Ascending aorta (tissue), 2 donors: ENCODE data around the gene ABCC1. TPM values are rescaled to one million over a fixed set of nuclear protein-coding genes. Genes with fewer than 3 reads are reported as not detected.

Experiments used
- DNase-seq, 2 donors: peaks; one replicate each; pipeline ENCODE4 v3.0.0-alpha.2; 2019; ENCODE audit warnings: low spot score in 2 of 2
- H3K27ac ChIP-seq, 2 donors: fragments of 200-600 bp; sonication (generic); one replicate each; pipeline ENCODE4 v1.5.1; 2016 to 2017; ENCODE audit warnings: mild to moderate bottlenecking in 1 of 2
- H3K27me3 ChIP-seq: fragments of 200-600 bp; sonication (generic); one replicate; pipeline ENCODE4 v1.5.1; 2017
- H3K36me3 ChIP-seq, 2 donors: fragments of 200-600 bp; sonication (generic); one replicate each; pipeline ENCODE4 v1.5.1; 2016
- H3K4me1 ChIP-seq, 2 donors: fragments of 200-600 bp; sonication (generic); one replicate each; pipeline ENCODE4 v1.5.1; 2016 to 2017; ENCODE audit warnings: mild to moderate bottlenecking in 1 of 2
- H3K4me3 ChIP-seq, 2 donors: fragments of 200-600 bp; sonication (generic); one replicate each; pipeline ENCODE4 v1.5.1; 2016 to 2017; ENCODE audit warnings: mild to moderate bottlenecking in 1 of 2
- H3K9me3 ChIP-seq, 2 donors: fragments of 200-600 bp; sonication (generic); one replicate each; pipeline ENCODE4 v1.5.1; 2016
- intact Hi-C: fragments of 100-400 bp; cut with DNase I; formaldehyde crosslinking; loops from one replicate; pipeline ENCODE4 v1.15.1; 2023
- total RNA-seq: library from RNA; depleted of rRNA; stranded (reverse); fragments of >200 nt; gene quantifications from one replicate; pipeline ENCODE4 v1.1.0, GENCODE V29; 2016
- TF ChIP-seq, protein P1 (sequence below), 3 experiments: fragments of 200-600 bp in 2 of 3; fragments of 450-650 bp in 1 of 3; sonication (generic) in 2 of 3; IDR thresholded peaks; one replicate each; pipeline ENCODE4 v1.5.1; 2016 to 2019; ENCODE audit warnings: antibody characterized with exemption in 3 of 3, mild to moderate bottlenecking in 1 of 3, moderate library complexity in 1 of 3

ABCC1 gene
- total RNA-seq, 1 donor from 2014 or later, result 144 TPM

DNA sequence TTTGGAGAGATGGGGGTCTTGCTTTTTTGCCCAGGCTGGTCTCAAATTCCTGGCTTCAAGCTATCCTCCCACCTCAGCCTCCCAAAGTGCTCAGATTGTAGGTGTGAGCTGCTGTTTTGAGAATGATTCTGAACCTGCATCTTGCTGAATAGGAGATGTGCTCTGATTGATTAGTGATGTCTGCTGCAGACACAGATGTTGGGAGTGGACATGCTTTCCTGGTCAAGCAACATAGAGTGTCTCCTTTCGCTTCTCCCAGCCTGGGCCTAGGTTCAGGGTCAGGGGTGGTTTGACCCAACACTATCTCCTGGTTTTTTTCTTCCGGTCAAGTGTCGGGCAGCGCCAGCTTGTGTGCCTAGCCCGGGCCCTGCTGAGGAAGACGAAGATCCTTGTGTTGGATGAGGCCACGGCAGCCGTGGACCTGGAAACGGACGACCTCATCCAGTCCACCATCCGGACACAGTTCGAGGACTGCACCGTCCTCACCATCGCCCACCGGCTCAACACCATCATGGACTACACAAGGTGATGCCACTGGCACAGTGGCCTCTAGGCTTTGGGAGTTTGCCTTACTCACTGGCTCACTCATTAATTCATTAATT lies 188.7 kb downstream of the ABCC1 start:
- intact Hi-C loops, result no loop called here
- H3K36me3 ChIP-seq, result peaks cover 90 to 100% of the 10 kb centered on the region in 2 donors

DNA sequence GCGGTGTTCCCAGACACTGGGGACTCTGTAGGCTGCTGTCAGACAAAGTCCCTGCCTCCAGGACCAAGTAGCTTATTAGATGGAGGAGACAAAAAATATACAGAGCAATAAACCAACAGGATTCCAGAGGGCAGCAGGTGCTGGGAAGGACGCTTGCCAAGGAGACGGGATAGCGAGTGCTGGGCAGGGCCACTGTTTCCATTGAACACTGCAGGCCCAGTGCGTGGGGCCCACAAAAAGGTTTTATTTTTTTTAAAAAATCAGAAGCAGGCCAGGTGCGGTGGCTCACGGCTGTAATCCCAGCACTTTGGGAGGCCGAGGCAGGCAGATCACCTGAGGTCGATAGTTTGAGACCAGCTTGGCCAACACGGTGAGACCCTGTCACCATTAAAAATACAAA lies 189.6 kb downstream of the ABCC1 start:
- peaks cover 81 to 100% of the 10 kb centered on the region in 2 donors for H3K36me3 ChIP-seq
- DNase-seq, result no peak
- intact Hi-C loops, result no loop called here

More for the DNA sequence above, 188.7 kb downstream of the ABCC1 start:
- H3K27me3 ChIP-seq, result no peaks in the 10 kb centered on the region
- TF ChIP-seq, protein P1, sequence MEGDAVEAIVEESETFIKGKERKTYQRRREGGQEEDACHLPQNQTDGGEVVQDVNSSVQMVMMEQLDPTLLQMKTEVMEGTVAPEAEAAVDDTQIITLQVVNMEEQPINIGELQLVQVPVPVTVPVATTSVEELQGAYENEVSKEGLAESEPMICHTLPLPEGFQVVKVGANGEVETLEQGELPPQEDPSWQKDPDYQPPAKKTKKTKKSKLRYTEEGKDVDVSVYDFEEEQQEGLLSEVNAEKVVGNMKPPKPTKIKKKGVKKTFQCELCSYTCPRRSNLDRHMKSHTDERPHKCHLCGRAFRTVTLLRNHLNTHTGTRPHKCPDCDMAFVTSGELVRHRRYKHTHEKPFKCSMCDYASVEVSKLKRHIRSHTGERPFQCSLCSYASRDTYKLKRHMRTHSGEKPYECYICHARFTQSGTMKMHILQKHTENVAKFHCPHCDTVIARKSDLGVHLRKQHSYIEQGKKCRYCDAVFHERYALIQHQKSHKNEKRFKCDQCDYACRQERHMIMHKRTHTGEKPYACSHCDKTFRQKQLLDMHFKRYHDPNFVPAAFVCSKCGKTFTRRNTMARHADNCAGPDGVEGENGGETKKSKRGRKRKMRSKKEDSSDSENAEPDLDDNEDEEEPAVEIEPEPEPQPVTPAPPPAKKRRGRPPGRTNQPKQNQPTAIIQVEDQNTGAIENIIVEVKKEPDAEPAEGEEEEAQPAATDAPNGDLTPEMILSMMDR (IDR thresholded peaks at IDR 0.05), result no peak
- no peaks in the 10 kb centered on the region for H3K4me1 ChIP-seq
- H3K4me3 ChIP-seq, result no peak overlapping the region
- no peak overlapping the region for H3K27ac ChIP-seq
- DNase-seq, result no peak
- no peaks in the 10 kb centered on the region for H3K9me3 ChIP-seq

DNA sequence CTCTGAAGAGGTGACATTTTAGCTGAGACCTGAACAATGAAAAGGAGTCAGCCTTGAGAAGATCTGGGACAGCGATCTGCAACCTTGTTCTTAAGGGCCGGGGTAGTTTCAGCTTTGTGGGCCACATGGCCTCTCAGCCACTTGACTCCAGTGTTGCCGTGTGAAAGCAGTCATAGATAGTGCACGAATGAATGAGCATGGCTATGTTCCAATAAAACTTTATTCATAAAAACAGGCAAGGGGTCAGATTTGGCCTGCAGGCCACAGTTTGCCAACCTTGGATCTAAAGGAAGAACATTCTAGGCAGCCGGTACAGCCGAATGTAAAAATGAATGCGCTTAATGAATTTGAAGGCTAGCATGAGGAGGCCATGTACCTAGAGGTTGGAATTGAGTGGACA lies 190.4 kb downstream of the ABCC1 start:
- TF ChIP-seq, protein P1 (IDR thresholded peaks at IDR 0.05), result no peak
- Histone ChIP-seq H3K9me3 (no peaks in the 10 kb centered on the region), H3K27me3 (no peaks in the 10 kb centered on the region), H3K27ac (no peak overlapping the region), H3K36me3 (peaks cover 74 to 98% of the 10 kb centered on the region in 2 donors), H3K4me1 (no peaks in the 10 kb centered on the region), H3K4me3 (no peak overlapping the region)
- intact Hi-C loops, result no loop called here
- DNase-seq, result no peak

More for the DNA sequence above, 189.6 kb downstream of the ABCC1 start:
- no peak overlapping the region for H3K27ac ChIP-seq
- no peak overlapping the region for H3K4me3 ChIP-seq
- TF ChIP-seq, protein P1 (IDR thresholded peaks at IDR 0.05), result no peak
- H3K27me3 ChIP-seq, result no peaks in the 10 kb centered on the region
- H3K4me1 ChIP-seq, result no peaks in the 10 kb centered on the region
- no peaks in the 10 kb centered on the region for H3K9me3 ChIP-seq

DNA sequence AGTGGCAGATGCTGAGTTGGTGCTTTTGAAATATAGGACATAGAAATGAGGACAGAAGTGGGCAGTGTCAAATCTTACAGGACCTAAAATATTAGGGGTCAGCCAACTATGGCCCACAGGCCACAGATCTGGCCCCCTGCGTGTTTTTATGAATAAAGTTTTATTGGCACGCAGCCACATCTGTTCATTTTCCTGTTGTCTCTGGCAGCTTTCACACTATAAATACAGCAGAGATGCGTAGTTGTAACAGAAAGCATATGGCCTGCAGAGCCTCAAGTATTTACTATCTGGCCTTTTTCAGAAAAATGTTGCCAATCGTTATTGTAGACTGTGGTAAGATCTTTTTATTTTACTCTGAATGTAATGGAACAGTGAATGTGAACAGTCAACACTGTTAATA lies 191.1 kb downstream of the ABCC1 start:
- intact Hi-C loops, result no loop called here

DNA sequence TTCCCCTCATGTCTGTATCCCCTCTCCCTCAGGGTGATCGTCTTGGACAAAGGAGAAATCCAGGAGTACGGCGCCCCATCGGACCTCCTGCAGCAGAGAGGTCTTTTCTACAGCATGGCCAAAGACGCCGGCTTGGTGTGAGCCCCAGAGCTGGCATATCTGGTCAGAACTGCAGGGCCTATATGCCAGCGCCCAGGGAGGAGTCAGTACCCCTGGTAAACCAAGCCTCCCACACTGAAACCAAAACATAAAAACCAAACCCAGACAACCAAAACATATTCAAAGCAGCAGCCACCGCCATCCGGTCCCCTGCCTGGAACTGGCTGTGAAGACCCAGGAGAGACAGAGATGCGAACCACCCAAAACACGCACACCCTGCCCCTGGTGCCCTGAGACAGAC lies 191.7 kb downstream of the ABCC1 start:
- no peaks in the 10 kb centered on the region for H3K4me1 ChIP-seq
- DNase-seq, result no peak
- intact Hi-C loops, result no loop called here
- no peaks in the 10 kb centered on the region for H3K9me3 ChIP-seq
- H3K36me3 ChIP-seq, result peaks cover 61 to 85% of the 10 kb centered on the region in 2 donors
- H3K27me3 ChIP-seq, result no peaks in the 10 kb centered on the region
- no peak overlapping the region for H3K27ac ChIP-seq
- TF ChIP-seq, protein P1 (IDR thresholded peaks at IDR 0.05), result no peak
- no peak overlapping the region for H3K4me3 ChIP-seq

More for the DNA sequence above, 191.1 kb downstream of the ABCC1 start:
- Histone ChIP-seq H3K4me1 (no peaks in the 10 kb centered on the region), H3K36me3 (peaks cover 67 to 91% of the 10 kb centered on the region in 2 donors), H3K27ac (no peak overlapping the region), H3K4me3 (no peak overlapping the region), H3K27me3 (no peaks in the 10 kb centered on the region), H3K9me3 (no peaks in the 10 kb centered on the region)
- TF ChIP-seq, protein P1 (IDR thresholded peaks at IDR 0.05), result no peak
- no peak for DNase-seq
